Thoracic aorta (tissue), 2 donors: ENCODE measurements around the gene SIN3A. TPM values are rescaled to one million over a fixed set of nuclear protein-coding genes. Genes with fewer than 3 reads are reported as not detected.
"Not testable (repeated sequence)": the region's sequence is repeated elsewhere in the genome, so short reads cannot be mapped to it uniquely, and the experiment has no call there.

Experiments used
- ATAC-seq: fragments of 150-250 bp; one replicate; pipeline ENCODE4 v1.8.0; 2017; ENCODE audit warnings: low read depth; ENCODE audit not compliant: insufficient number of reproducible peaks, low FRiP score
- DNase-seq: peaks from one replicate; pipeline ENCODE4 v3.0.0-alpha.2; 2020; ENCODE audit warnings: low spot score
- H3K27ac ChIP-seq, 2 donors: fragments of 200-600 bp; sonication (generic); 1 replicate in 1 of 2; 2 replicates in 1 of 2; pipeline ENCODE4 v1.5.1; 2016; ENCODE audit warnings: mild to moderate bottlenecking in 2 of 2, moderate library complexity in 2 of 2
- H3K27me3 ChIP-seq: fragments of 200-600 bp; sonication (generic); replicated peaks from 2 replicates; pipeline ENCODE4 v1.6.0; 2016; ENCODE audit warnings: mild to moderate bottlenecking; ENCODE audit not compliant: insufficient read depth
- H3K36me3 ChIP-seq: fragments of 200-600 bp; sonication (generic); one replicate; pipeline ENCODE4 v1.5.1; 2016
- H3K4me1 ChIP-seq, 2 donors: fragments of 200-600 bp; sonication (generic); 1 replicate in 1 of 2; 2 replicates in 1 of 2; pipeline versions ENCODE4 v1.5.1 to v1.6.0; 2016; ENCODE audit warnings: low read depth in 2 of 2, mild to moderate bottlenecking in 1 of 2; ENCODE audit not compliant: control insufficient read depth in 1 of 2
- H3K4me3 ChIP-seq: fragments of 200-600 bp; sonication (generic); 2 replicates; pipeline ENCODE4 v1.5.1; 2016; ENCODE audit warnings: mild to moderate bottlenecking
- H3K9me3 ChIP-seq: fragments of 200-600 bp; sonication (generic); 2 replicates; pipeline ENCODE4 v1.5.1; 2016
- total RNA-seq, 2 donors: library from RNA; depleted of rRNA; stranded (reverse); fragments of >200 nt; gene quantifications; one replicate each; pipeline versions ENCODE4 v1.1.0 to v1.2.3, GENCODE V29; 2016
- TF ChIP-seq, protein P1 (sequence below): fragments of 200-600 bp; sonication (generic); IDR thresholded peaks from one replicate; pipeline ENCODE4 v1.5.1; 2019; ENCODE audit warnings: antibody characterized with exemption

SIN3A gene
- total RNA-seq, 2 donors from 2014 or later: 34.0 to 52.5 TPM

DNA sequence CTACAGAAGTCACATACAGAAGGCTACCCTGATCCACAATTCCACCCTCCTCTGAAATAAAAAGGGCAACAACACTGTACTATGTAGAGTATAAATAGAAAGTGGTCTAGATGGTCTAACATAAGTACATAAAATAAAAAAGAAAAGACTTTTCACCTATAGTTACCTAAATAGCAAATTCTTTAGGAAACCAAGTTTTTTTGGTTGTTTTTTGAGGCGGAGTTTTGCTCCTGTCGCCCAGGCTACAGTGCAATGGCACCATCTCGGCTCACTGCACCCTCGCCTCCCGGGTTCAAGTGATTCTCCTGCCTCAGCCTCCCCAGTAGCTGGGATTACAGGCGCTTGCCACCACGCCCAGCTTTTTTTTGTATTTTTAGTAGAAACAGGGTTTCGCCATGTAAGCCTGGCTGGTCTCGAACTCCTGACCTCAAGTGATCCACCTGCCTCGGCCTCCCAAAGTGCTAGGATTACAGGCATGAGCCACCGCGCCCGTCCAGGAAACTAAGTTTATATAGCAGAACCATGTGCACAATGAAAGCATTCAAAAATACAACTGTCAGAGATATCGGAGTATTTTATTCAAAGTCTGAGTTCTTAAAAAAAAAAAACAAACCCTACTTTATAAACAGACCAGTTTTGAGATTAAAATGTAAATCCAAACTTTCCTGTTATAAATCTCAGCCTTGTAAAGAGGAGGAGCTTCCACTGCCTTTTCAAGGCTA, 1.7 kb downstream of the SIN3A start:
- H3K27ac ChIP-seq: no peak overlapping the region
- DNase-seq: no peak
- no peaks in the 10 kb centered on the region for H3K9me3 ChIP-seq
- H3K27me3 ChIP-seq: no peaks in the 10 kb centered on the region
- no peak for ATAC-seq
- H3K36me3 ChIP-seq: no peaks in the 10 kb centered on the region
- peaks cover 13 to 23% of the 10 kb centered on the region in 2 donors for H3K4me1 ChIP-seq
- H3K4me3 ChIP-seq: peak overlapping the region; percentile 90
- TF ChIP-seq, protein P1, sequence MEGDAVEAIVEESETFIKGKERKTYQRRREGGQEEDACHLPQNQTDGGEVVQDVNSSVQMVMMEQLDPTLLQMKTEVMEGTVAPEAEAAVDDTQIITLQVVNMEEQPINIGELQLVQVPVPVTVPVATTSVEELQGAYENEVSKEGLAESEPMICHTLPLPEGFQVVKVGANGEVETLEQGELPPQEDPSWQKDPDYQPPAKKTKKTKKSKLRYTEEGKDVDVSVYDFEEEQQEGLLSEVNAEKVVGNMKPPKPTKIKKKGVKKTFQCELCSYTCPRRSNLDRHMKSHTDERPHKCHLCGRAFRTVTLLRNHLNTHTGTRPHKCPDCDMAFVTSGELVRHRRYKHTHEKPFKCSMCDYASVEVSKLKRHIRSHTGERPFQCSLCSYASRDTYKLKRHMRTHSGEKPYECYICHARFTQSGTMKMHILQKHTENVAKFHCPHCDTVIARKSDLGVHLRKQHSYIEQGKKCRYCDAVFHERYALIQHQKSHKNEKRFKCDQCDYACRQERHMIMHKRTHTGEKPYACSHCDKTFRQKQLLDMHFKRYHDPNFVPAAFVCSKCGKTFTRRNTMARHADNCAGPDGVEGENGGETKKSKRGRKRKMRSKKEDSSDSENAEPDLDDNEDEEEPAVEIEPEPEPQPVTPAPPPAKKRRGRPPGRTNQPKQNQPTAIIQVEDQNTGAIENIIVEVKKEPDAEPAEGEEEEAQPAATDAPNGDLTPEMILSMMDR: no peak

GRCh38 chr15:75448171-75448570, 3.3 kb downstream of the SIN3A start:
- not testable (repeated sequence) for H3K27me3 ChIP-seq, H3K9me3 ChIP-seq, H3K27ac ChIP-seq, DNase-seq, H3K4me3 ChIP-seq, H3K36me3 ChIP-seq, ATAC-seq
- peaks cover 16 to 29% of the 10 kb centered on the region in 2 donors for H3K4me1 ChIP-seq

- H3K4me1 ChIP-seq: peaks cover 16 to 24% of the 10 kb centered on the region in 2 donors
- H3K27me3 ChIP-seq: no peaks in the 10 kb centered on the region
- DNase-seq: no peak
- TF ChIP-seq, protein P1: no peak
- no peak overlapping the region for H3K4me3 ChIP-seq
- no peak for ATAC-seq
- no peaks in the 10 kb centered on the region for H3K9me3 ChIP-seq
- no peaks in the 10 kb centered on the region for H3K36me3 ChIP-seq
- H3K27ac ChIP-seq: no peak overlapping the region
Measured at GRCh38 chr15:75446151-75446550, 5.3 kb downstream of the SIN3A start.

GRCh38 chr15:75445324-75445723, 6.2 kb downstream of the SIN3A start:
- not testable (repeated sequence) for H3K36me3 ChIP-seq, H3K9me3 ChIP-seq, DNase-seq, H3K27ac ChIP-seq, H3K4me3 ChIP-seq, ATAC-seq, H3K27me3 ChIP-seq
- H3K4me1 ChIP-seq: peaks cover 16 to 24% of the 10 kb centered on the region in 2 donors

DNA sequence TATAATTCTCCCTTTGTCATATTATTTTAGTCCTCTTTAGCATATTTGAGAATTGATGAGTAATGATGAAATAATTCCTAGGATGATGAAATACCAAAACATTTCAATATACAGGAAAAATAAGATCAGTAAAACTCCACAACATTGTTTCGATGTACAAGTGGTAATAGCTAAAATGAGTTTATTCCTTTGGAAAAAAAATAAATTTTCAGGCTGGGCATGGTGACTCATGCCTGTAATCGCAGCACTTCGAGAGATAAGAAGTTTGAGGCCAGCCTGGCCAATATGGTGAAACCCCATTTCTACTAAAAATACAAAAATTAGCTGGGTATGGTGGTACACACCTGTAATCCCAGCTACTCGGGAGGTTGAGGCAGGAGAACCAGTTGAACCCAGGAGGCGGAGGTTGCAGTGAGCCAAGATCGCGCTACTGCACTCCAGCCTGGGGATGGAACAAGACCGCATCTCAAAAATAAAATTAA, 7.5 kb downstream of the SIN3A start:
- peaks cover 7 to 13% of the 10 kb centered on the region in 2 donors for H3K4me1 ChIP-seq
- DNase-seq, H3K9me3 ChIP-seq, H3K36me3 ChIP-seq, H3K4me3 ChIP-seq, ATAC-seq, H3K27ac ChIP-seq, H3K27me3 ChIP-seq: not testable (repeated sequence)

GRCh38 chr15:75437721-75438120, 13.8 kb downstream of the SIN3A start:
- Histone ChIP-seq H3K27me3 (no peaks in the 10 kb centered on the region), H3K9me3 (no peaks in the 10 kb centered on the region), H3K4me1 (no peaks in the 10 kb centered on the region), H3K27ac (no peak overlapping the region), H3K4me3 (no peak overlapping the region), H3K36me3 (no peaks in the 10 kb centered on the region)
- ATAC-seq (no peak), DNase-seq (no peak)
- TF ChIP-seq, protein P1: no peak
